ENCODE results near the gene PVALEF.
"Not testable (repeated sequence)": the region's sequence is repeated elsewhere in the genome, so short reads cannot be mapped to it uniquely, and the experiment has no call there.

PVALEF gene

DNA sequence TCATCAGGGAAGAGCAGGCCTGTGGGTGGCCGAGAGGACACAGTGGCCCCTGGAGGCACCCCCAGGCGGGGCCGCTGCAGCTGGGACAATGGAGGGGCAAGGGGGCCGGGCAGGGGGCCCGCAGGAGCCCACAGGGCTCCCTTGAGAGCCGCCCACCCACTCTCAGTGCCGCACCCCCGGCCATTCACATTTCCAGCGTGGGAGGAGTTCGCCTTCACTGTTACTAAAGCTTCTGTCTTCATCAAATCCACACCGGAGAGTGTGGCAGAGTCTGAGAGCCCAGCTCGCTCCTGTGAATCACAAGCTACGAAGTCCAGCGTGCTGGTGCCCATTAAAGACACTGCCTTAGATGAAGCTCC lies 20.9 kb upstream of the PVALEF start:
- no peak for DNase-seq
- ATAC-seq = no peak

- ATAC-seq, DNase-seq: not testable (repeated sequence)
Observed at GRCh38 chr17:81146208-81146607, 19.1 kb upstream of the PVALEF start.

DNA sequence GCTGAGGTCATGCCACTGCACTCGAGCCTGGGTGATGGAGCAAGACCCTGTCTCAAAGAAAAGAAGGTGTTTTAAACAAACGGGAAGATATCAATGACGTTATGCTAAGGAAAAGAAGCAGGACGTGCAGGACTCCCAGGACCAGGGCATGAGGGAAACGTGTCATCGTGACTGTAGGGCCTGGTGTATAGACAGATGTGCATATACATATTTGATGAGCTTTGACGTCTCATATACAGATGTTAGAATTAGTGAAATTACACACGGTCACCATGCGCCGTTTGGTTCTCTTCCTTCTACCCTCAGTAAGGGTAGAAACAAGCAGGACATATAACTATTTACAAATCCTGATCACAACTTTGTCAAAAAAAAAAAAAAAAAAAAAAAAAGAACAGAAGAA lies 17.6 kb upstream of the PVALEF start:
- ATAC-seq (no peak), DNase-seq (no peak)

DNA sequence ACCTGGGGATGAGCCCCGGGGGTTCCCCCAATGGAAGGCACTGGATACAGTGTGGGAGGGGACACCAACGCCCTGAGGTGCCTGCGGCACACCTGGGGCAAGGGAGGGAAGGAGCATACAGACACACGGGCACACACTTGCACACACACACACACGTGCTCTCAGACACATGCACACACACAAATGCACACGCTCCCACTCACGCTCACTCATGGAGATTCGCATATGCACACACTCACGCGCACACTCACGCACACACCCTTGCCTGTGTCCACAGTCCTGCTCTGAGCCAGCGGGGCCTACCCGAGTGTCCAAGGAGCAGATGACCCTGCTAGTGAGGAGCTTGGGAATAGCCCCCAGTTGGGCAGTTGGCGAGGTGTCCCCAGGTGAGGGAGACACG lies 16.7 kb upstream of the PVALEF start:
- ATAC-seq (no peak), DNase-seq (no peak)

DNA sequence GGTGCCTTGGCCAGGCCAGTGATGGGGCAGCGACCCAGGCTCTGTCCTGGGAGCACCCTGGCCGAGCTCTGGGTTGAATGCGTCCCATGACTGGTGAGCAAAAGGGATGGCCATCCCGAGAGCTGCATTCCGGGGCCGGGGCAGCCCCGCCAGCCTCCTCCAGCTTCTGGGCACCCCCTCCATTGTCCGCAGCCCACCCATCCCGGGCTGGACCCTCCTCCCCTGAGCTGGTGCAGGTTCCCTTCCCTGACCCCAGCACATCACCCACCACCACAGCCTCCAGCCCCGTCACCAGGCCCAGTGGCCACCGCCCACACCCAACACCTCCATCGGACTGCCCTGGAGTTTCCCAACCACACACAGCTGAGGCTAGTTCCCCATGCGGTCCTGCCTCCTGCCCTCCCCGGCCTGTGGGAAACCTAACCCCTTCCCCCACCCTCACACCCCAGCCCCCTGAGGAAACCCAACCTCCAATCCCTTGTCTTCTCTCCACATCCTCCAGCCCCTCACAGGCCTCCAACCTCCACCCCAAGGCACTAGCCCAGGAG lies 16.2 kb upstream of the PVALEF start:
- DNase-seq (no peak), ATAC-seq (no peak)

DNA sequence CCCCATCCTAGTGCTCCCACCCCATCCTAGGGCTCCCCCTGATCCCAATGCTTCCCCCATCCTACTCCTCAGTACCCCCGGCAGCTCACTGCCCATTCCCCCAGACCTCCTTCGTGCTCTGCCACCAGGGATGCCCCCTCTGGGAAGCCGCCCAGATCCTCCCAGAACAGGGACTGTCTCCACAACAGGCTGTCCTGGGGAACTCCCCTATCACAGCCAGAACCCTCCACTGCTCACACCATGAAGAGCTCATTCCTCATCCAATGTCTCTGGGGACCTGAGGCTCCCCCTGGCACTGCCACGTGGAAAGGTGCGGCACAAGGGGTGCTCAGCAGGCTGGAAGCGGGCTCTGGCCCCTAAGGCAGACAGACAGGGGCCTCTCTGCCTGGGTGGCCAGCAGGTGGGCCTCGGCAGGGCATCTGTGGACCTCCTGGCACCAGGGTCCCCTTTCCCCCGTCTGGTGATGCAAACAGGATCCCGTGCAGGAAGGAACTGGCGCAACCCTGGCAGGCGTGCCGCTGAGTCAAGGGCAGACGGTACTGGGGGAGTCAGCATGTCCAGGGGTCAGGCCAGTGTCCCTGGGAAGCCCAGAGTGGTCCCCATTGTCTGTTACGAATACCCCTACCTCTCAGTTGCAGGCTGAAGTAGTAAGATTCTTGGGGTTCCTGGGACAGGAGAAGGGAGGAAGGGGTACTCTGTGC lies 14.8 kb upstream of the PVALEF start:
- ATAC-seq (no peak), DNase-seq (no peak)

- no peak for ATAC-seq
Observed at GRCh38 chr17:81151278-81151677, 14.0 kb upstream of the PVALEF start.

DNA sequence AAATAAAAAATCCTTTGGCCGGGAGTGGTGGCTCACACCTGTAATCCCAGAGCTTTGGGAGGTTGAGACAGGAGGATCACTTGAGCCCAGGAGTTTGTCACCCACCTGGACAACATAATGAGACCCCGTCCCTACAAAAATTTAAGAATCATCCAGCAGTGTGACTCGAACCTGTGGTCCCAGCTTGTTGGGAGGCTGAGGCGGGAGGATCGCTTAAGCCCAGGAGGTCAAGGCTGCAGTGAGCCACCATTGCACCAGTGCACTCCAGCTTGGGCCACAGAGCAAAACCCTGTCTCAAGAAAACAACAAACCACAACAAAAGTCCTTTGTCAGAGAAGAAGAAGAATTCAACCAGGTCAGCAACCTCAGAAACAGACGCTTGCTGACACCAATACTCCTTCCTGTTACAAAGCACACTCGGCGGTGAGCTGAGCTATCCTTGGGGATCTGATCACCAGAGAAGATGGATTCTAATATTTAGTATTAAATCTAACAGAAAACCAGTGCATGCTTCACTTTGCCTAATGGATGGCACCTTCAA lies 12.9 kb upstream of the PVALEF start:
- no peak for DNase-seq
- ATAC-seq = no peak

More at GRCh38 chr17:81151278-81151677, 14.0 kb upstream of the PVALEF start:
- DNase-seq = no peak

- ATAC-seq (no peak), DNase-seq (no peak)
Observed at GRCh38 chr17:81153340-81153803, 11.9 kb upstream of the PVALEF start.

GRCh38 chr17:81154016-81154415 lies 11.3 kb upstream of the PVALEF start:
- not testable (repeated sequence) for ATAC-seq, DNase-seq

DNA sequence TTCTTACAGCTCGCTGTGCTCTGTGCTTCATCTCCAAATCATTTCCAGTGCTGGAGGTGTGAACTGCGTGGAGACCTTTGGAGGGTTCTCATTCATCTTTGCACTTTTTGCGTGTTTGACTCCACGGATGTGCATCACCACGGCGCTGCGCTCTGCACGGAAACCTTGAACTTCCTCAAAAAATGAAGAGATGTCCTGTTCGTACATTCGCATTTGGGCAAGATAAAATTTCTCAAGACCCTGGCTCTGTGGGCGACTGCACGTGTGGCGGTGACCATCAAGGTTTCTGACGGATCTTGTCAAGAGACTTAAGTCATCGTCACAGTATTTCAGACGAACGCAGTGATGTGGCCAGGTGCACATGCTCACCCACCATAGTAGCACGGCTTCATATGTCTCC lies 10.3 kb upstream of the PVALEF start:
- DNase-seq = no peak
- no peak for ATAC-seq

DNA sequence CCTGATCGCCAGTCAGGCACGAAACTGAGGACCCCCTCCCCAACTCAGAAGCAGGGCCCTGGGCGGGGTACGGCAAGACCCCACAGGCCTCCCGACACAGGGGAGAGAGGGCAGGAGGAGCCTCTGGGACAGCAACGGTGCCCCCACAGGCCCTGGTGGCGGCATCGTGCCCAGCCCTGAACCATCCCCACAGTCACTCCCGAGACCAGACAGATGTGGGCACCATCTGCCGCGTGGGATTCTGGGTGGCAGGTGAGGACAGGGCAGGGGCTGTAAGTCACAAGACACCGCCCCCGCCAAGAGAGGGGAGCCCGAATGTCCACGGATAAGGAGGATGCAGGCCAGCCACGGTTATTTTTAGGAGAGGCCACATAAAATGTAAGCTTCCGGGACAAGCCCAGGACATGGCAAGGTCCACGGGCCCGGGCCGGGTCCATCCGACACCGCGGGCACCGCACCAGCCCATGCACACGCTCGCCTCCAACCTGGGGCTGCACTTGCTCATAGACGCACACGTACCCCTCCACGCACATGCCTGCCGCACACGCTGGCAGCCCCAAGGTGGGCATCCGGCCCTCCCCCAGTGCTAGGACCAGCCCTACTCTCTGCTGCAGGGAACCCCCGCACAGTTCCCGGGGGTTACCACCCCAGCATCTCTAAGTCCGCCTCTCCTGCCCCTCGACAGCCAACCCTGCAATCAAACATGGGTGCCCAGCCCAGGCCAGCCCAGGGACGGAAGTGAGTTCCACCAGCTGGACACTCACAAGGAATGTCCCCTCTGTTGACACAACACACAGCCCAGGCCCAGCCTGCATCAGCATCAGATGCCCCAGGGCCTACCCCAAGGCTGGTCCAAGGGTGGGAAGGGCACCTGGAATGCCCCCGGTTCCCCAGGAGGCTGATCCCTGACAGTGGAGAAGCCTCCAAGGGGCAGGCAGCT lies 8.2 kb upstream of the PVALEF start:
- ATAC-seq (no peak), DNase-seq (no peak)

DNA sequence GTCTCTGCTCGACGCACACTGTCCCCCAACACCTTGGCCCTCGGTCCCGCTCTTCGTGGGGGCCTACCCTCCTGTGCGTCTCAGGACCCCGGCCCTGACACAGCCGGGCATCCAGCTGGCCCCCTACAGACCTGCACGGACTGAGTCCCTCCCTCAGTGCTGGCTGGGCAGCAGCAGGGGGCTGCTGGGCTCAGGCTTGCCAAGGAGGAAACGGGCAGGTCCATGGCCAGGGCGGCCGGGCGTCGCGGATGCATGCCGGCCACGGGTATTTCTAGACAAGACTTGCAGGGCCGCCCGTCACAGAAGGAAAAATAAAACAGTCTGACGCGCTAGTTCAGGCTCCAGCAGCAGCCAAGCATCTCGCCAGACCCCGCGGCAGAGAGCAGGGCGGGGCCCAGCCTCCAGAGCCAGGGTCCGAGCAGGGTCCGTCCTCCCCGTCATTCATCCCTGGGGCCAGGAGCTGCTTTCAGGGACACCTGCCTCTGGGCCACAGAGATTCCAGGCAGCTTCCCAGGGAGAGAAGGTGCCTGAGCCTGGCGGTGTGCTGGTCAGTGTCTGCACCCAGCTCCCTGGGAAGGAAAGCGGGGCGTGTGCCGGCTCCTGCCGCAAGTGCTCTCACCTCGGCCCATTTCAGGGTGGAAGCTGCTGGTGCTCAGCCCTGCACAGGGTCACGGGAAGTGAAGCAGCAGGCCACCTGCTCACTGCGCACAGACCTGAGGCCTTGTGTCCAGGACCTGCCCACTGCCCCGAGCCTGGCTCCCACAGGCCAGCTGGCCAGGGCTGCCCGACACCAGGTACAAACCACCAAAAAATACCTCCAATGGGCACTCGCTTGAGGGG lies 7.2 kb upstream of the PVALEF start:
- ATAC-seq (no peak), DNase-seq (no peak)

- ATAC-seq (no peak), DNase-seq (no peak)
Observed at GRCh38 chr17:81158688-81159590, 6.4 kb upstream of the PVALEF start.

DNA sequence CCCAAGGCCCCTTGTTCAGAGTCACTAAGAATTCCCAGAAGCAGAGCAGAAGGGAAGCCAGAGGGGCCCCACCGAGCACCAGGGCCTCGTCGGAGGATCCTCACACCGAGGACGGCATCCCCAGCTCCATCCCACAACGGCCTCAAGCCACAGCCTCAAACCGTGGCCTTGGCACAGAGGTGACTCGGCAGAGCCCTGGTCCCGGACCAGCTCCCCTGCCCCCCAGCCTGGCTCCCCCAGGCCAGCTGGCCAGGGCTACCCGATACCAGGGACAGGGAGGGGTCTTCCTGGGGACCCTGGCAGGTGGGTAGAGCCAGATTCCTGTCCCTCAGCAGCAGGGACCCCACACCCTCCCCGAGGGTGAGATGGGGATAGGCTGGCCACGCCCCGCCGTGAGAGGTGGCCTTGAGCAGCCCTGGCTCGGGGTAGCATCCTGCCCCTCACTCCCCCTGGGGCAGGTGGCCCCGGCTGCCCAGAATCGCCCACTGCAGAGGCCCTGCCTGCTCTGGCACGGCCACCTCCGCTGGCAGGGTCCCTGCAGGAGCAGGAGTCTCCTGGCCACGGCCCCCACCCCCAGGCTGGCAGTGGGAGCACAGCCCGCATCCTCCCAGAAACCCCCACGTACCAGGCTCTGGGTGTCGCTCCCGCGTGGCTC lies 5.6 kb upstream of the PVALEF start:
- DNase-seq (no peak), ATAC-seq (no peak)

DNA sequence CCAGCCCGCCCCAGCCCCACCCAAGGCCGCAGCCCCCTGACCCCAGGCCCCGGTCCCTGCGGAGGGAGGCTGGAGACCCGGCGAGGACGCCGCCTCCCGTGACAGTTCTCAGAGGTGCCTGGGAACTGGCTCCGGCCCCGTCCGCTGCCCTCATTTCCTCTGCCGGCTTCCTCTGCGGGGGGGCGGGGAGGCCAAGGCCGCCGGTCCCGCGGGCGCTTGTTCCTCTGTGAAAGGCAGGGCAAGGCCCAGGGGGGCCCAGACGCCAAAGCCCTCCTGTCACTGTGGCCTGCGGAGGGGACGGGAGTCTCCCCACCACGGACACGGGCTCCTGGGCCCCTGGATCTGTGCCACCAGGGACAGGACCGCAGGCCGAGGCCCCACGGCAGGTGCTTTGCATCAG lies 5.0 kb upstream of the PVALEF start:
- ATAC-seq = no peak
- DNase-seq = no peak

- no peak for DNase-seq
- ATAC-seq = no peak
Observed at GRCh38 chr17:81160747-81161453, 4.4 kb upstream of the PVALEF start.

DNA sequence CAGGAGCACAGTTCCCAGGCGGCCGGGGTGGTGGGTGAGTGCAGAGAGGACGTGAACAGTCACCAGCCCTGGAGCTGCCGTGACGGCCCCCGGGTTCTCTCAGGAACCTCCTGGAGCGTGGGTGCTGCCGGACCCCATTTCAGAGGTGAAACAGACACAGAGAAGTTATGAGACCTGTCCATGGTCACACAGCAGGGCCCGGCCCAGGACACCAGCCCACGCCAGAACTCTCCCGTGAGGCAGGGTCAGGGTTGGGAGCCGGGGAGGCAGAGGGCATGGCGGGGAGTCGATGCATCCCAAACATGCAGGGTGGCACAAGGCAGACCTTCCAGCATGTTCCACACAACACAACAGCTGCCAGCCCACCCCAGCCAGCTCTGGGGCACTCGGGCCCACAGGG lies 3.8 kb upstream of the PVALEF start:
- DNase-seq = no peak
- no peak for ATAC-seq

DNA sequence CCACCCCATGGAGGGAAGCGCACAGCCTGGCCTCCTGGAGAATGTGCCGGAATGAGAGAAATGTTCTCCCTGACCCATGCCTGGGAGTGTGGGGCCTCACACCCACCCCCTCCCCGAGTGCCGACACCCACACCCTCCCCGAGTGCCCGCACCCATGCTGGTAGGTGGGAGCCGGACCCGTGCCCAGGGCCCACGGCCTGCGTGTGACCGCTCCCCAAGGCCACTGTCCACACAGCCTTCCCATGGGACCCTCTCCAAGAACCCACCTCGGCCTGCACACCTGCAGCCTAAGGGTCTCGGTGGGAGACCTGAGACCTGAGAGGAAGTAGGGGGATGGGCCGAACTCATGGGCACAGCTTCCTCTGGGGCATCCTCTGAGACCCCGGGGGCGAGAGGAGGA lies 3.3 kb upstream of the PVALEF start:
- no peak for ATAC-seq

DNA sequence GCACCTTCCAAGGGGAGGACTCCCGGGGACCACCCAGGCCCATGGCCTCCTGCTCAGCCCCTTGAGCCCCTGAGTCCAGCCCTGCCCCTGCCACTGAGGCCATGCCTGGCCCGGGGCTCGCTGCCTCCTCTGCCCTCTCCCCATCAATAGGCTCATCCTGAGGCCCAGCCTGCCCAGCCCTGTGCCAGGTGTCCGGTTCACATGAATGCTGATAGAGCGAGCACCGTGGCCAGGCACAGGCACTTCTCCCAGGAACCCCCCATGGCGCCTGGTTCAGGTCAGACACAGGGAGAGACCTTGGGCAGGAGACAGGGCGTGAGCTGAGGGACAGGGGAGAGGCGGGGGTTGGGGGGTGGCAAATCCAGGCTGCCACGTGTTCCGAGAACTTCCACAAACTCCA lies 2.8 kb upstream of the PVALEF start:
- ATAC-seq (no peak), DNase-seq (no peak)

More for the DNA sequence above, 3.3 kb upstream of the PVALEF start:
- no peak for DNase-seq

Measured in stimulated activated naive CD8-positive, alpha-beta T cell treated with anti-CD3 and anti-CD28 coated beads, Interleukin-15, Interleukin-2, amounts not matched to agents 100 U/mL and 50 U/mL, for 24 hours (primary cell).